ENCODE results near the gene MAGEL2. TPM values are rescaled to one million over a fixed set of nuclear protein-coding genes. Genes with fewer than 3 reads are reported as not detected.

Gene MAGEL2
- total RNA-seq, 2 donors from 2014 or later = 7.2 to 7.6 TPM

DNA sequence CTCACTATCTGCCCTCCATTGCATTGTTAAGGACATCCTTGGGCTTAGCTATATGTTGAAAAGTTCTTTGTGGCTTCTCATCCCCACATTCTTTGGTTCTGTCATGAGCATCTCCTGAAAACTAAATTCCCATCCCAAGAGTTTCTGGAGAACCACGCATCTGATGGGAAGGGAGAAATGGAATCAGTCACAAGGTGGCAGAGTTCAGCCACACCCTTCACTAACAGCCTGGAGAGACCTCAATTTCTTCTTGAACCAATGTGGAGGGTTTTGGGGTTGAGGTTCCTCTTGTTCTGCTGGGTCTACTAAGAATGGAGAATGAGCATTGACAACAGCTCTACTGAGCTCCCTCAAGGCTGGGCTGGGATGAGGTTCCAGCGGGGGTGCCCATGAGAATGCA lies 15.6 kb upstream of the MAGEL2 start:
- peak; percentile 36 for TF ChIP-seq CTCF (conservative IDR thresholded peaks at IDR 0.05)
- Mint-ChIP-seq H3K27ac (no peak overlapping the region), H3K36me3 (ENCODE audit: low read depth) (no peaks in the 10 kb centered on the region), H3K9me3 (peaks cover 28% of the 10 kb centered on the region), H3K27me3 (ENCODE audit: insufficient read depth) (no peaks in the 10 kb centered on the region), H3K4me3 (no peak overlapping the region), H3K4me1 (no peaks in the 10 kb centered on the region)
- Histone ChIP-seq H3K36me3 (ENCODE audit: control insufficient read depth, insufficient read depth, low read length) (no peaks in the 10 kb centered on the region), H3K4me3 (ENCODE audit: low read length) (no peak overlapping the region), H3K4me1 (ENCODE audit: control insufficient read depth, insufficient read depth, low read length) (no peaks in the 10 kb centered on the region), H3K27ac (ENCODE audit: low read depth, low read length) (no peak overlapping the region), H3K27me3 (ENCODE audit: control insufficient read depth, insufficient read depth, low read length, poor library complexity, severe bottlenecking) (no peaks in the 10 kb centered on the region), H3K9ac (ENCODE audit: extremely low read depth, low read length, poor library complexity, severe bottlenecking) (no peak overlapping the region), H3K9me3 (ENCODE audit: control insufficient read depth, low read length) (peaks cover 13% of the 10 kb centered on the region)
- no peak for DNase-seq
- 53 to 67% methylated on average over 1 to 2 of the region's 2 CpGs for WGBS, 2 experiments (ENCODE audit: insufficient coverage in 1 of 2, insufficient read length in 1 of 2)

- no peak overlapping the region for H3K27ac Mint-ChIP-seq
- 31 to 32% methylated on average over 3 to 6 of the region's 6 CpGs for WGBS, 2 experiments (ENCODE audit: insufficient coverage in 1 of 2, insufficient read length in 1 of 2)
- H3K9me3 Mint-ChIP-seq = peaks cover 54% of the 10 kb centered on the region
- H3K36me3 Mint-ChIP-seq (ENCODE audit: low read depth) = no peaks in the 10 kb centered on the region
- Histone ChIP-seq H3K4me3 (ENCODE audit: low read length) (peak overlapping the region; percentile 84), H3K36me3 (ENCODE audit: control insufficient read depth, insufficient read depth, low read length) (no peaks in the 10 kb centered on the region), H3K27ac (ENCODE audit: low read depth, low read length) (no peak overlapping the region), H3K9ac (ENCODE audit: extremely low read depth, low read length, poor library complexity, severe bottlenecking) (no peak overlapping the region), H3K4me1 (ENCODE audit: control insufficient read depth, insufficient read depth, low read length) (no peaks in the 10 kb centered on the region), H3K27me3 (ENCODE audit: control insufficient read depth, insufficient read depth, low read length, poor library complexity, severe bottlenecking) (no peaks in the 10 kb centered on the region), H3K9me3 (ENCODE audit: control insufficient read depth, low read length) (peaks cover 5% of the 10 kb centered on the region)
- DNase-seq = peak; percentile 74
- no peaks in the 10 kb centered on the region for H3K4me1 Mint-ChIP-seq
- peaks cover 14% of the 10 kb centered on the region for H3K27me3 Mint-ChIP-seq (ENCODE audit: insufficient read depth)
- no peak overlapping the region for H3K4me3 Mint-ChIP-seq
- TF ChIP-seq CTCF (conservative IDR thresholded peaks at IDR 0.05) = peak; percentile 80
These were observed 1.4 kb upstream of the MAGEL2 start for GRCh38 chr15:23648920-23649515.

- peak overlapping the region; percentile 59 for H3K4me3 Mint-ChIP-seq
- peak overlapping the region; percentile 63 for H3K9ac ChIP-seq (ENCODE audit: extremely low read depth, low read length, poor library complexity, severe bottlenecking)
- H3K4me1 Mint-ChIP-seq = peaks cover 1% of the 10 kb centered on the region
- peaks cover 55% of the 10 kb centered on the region for H3K9me3 Mint-ChIP-seq
- peaks cover 14% of the 10 kb centered on the region for H3K27me3 Mint-ChIP-seq (ENCODE audit: insufficient read depth)
- DNase-seq = no peak
- peak overlapping the region; percentile 84 for H3K4me3 ChIP-seq (ENCODE audit: low read length)
- no peak overlapping the region for H3K27ac ChIP-seq (ENCODE audit: low read depth, low read length)
- no peaks in the 10 kb centered on the region for H3K36me3 Mint-ChIP-seq (ENCODE audit: low read depth)
- no peaks in the 10 kb centered on the region for H3K27me3 ChIP-seq (ENCODE audit: control insufficient read depth, insufficient read depth, low read length, poor library complexity, severe bottlenecking)
- no peak for TF ChIP-seq CTCF (conservative IDR thresholded peaks at IDR 0.05)
- H3K36me3 ChIP-seq (ENCODE audit: control insufficient read depth, insufficient read depth, low read length) = no peaks in the 10 kb centered on the region
- H3K4me1 ChIP-seq (ENCODE audit: control insufficient read depth, insufficient read depth, low read length) = no peaks in the 10 kb centered on the region
- 55% methylated on average over 17 of the region's 17 CpGs; no CpG with 5 or more reads in 1 of the 2 experiments for WGBS, 2 experiments (ENCODE audit: insufficient coverage in 1 of 2, insufficient read length in 1 of 2)
- peaks cover 5% of the 10 kb centered on the region for H3K9me3 ChIP-seq (ENCODE audit: control insufficient read depth, low read length)
- no peak overlapping the region for H3K27ac Mint-ChIP-seq
These were observed 719 bp downstream of the MAGEL2 start for GRCh38 chr15:23647001-23647295.
